ENCODE data around the gene GIMAP8.

GRCh38 chr7:150415161-150416153, 35.0 kb upstream of the GIMAP8 start:
- TF ChIP-seq CTCF (IDR thresholded peaks at IDR 0.05): no peak
- no peak for TF ChIP-seq REST (IDR thresholded peaks at IDR 0.05; ENCODE audit: insufficient read depth in 1 of 2, low read depth in 2 of 2, low read length in 1 of 2)
- TF ChIP-seq POLR2AphosphoS5 (IDR thresholded peaks at IDR 0.05; ENCODE audit: low read depth, low read length): no peak
